T1000 (cell line): ENCODE data around the gene MLIP.
"Not testable (repeated sequence)": the region's sequence is repeated elsewhere in the genome, so short reads cannot be mapped to it uniquely, and the experiment has no call there.

ENCODE experiments used
- DNase-seq: peaks from one replicate; lab custom pipeline; 2025; ENCODE audit warnings: mixed read lengths; lab: John Stamatoyannopoulos, UW

The MLIP gene, protein sequence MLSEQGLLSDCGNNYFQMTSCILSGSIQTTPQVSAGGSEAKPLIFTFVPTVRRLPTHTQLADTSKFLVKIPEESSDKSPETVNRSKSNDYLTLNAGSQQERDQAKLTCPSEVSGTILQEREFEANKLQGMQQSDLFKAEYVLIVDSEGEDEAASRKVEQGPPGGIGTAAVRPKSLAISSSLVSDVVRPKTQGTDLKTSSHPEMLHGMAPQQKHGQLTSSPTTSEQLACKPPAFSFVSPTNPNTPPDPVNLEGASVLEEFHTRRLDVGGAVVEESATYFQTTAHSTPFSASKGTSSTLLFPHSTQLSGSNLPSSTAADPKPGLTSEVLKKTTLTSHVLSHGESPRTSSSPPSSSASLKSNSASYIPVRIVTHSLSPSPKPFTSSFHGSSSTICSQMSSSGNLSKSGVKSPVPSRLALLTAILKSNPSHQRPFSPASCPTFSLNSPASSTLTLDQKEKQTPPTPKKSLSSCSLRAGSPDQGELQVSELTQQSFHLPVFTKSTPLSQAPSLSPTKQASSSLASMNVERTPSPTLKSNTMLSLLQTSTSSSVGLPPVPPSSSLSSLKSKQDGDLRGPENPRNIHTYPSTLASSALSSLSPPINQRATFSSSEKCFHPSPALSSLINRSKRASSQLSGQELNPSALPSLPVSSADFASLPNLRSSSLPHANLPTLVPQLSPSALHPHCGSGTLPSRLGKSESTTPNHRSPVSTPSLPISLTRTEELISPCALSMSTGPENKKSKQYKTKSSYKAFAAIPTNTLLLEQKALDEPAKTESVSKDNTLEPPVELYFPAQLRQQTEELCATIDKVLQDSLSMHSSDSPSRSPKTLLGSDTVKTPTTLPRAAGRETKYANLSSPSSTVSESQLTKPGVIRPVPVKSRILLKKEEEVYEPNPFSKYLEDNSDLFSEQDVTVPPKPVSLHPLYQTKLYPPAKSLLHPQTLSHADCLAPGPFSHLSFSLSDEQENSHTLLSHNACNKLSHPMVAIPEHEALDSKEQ

DNA sequence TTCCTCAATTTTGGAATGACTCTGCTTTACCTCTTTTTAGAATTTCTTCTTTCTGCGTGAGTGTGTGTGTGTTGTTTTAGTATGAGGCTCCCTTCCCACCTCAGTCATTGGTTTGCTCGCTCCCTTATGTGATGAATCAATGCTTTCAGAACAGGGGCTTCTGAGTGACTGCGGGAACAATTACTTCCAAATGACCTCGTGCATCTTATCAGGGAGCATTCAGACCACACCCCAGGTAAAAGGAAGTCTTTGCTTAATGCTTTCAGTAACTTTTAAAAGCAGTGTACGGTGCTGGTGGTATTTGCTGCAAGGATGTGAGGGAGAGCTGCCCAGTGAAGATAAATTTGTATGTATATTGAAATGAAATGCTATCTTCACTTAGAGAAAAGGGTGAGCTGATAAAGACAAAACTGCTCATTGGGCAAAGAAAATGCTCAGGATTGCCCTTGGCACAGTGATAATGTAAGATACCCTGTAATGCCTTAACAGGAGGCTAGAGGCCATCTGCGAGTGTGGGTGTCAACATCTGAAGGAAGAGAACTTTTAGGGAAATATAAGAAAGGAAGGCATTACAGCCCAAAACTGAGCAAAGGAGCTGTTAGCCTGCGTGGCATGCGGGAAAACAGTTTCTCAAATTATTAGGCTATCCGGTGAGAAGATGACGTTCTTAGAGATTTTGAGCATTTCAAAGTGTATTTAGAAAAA is at the start of gene MLIP:
MLIP (plus strand) TSS at position 103 of the 705 bp plus-strand sequence; CDS start at position 140, 37 bp downstream.
- DNase-seq: no peak

- no peak for DNase-seq
These were observed 48.1 kb upstream of the MLIP start for GRCh38 chr6:54063228-54063539.

- no peak for DNase-seq
These were observed 42.5 kb upstream of the MLIP start for GRCh38 chr6:54068694-54069093.

DNA sequence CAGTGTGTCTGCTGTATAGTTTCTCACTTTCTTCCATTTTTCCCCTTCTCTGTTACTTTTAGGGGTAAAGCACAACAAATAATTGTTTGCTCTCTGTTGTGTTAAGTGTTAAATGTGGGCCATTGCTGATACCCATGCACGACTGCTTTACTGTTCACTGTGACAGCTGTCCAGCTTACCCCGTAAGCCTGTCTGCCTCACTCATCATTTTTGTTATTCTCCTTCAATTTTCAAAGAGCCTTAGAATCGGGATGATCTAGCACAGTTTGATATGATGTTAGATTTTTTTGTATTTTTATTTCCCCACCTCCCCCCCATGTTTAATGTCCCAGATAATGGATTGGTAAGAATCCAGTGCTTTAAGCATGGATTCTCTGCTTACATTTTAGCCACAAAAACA is 41.2 kb upstream of the MLIP start:
- DNase-seq: no peak

DNA sequence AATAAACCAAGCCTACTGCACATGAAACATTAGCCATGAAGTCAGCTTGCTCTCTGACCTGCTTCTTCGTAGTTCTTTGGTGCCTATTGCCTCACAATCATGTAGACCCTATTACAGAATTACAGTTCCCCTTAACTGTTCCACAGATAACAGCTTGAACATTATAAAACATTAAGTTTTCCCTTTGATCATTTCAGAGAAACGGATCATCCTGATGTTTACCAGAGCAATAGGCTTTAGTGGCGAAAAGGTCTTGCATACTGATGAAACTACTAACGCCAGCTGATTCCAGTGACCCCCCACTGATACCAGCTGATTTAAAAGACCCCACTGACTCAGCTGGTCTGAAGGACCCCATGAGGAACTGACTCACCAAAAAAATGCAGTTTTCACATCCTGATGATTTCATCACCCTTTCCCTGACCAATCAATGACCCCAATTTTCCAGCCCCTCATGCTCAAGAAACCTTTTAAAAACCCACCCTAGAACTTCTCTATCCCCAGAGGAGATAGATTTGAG is 39.4 kb upstream of the MLIP start:
- DNase-seq: no peak

- no peak for DNase-seq
These were observed 38.5 kb upstream of the MLIP start for GRCh38 chr6:54072635-54073313.

GRCh38 chr6:54073487-54073886 is 37.8 kb upstream of the MLIP start:
- DNase-seq: no peak

GRCh38 chr6:54074109-54074508 is 37.1 kb upstream of the MLIP start:
- DNase-seq: no peak

GRCh38 chr6:54074578-54075195 is 36.6 kb upstream of the MLIP start:
- DNase-seq: no peak

GRCh38 chr6:54076159-54076789 is 35.0 kb upstream of the MLIP start:
- no peak for DNase-seq

DNA sequence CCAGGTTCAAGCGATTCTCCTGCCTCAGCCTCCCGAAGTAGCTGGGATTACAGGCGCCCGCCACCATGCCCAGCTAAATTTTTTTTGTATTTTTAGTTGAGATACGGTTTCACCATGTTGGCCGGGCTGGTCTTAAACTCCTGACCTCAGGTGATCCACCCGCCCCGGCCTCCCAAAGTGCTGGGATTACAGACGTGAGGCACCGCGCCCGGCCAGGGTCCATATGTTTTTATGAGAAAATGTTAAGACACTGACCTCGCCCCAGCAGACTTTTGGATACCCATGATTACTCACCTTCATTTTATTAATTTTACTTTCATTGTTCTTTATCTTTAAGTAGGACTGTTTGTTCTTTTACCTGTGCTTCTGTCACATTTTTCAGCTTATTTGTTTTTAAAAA is 29.7 kb upstream of the MLIP start:
- DNase-seq: not testable (repeated sequence)

DNA sequence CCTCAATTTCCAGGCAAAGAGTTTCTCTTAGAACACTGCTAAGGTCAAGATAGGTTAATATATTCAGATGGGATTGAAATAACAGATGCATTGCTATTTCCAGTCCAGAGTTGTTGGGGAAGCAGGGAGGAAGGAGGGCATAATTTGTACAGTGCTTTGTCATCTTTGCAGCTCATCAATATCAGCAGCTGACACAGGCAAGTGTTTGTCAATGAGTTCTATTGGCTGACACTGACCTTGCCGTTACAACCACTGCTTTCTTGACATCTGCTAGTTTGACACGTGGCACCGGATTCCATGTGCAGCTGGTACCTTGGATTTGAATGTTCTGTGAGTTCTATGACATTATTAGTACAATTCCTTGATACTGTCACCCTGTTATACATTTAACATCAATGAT is 28.0 kb upstream of the MLIP start:
- DNase-seq: no peak

- DNase-seq: no peak
These were observed 27.0 kb upstream of the MLIP start for GRCh38 chr6:54084231-54084630.

GRCh38 chr6:54085047-54085446 is 26.2 kb upstream of the MLIP start:
- DNase-seq: no peak

DNA sequence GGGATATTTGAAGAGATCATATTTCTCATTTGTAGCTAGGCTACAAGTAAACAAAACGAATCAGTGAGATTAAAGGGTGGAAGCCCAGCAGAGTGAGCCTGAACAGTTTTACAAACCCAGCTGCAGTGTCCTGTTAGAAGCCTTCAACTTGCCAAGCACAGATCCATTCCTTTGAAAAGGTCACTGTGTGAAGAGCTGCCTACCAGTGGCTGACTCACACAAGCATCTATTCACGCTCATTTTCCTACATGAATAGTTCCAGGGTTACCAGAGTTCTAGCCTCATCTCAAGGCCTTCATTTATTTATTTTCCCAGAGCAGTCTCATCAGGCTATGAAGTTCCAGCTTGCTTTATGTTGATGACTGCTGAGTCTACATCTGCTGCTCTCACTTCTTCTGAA is 25.7 kb upstream of the MLIP start:
- DNase-seq: peak; percentile 13

- DNase-seq: no peak
These were observed 24.8 kb upstream of the MLIP start for GRCh38 chr6:54086439-54086838.

- DNase-seq: no peak
These were observed 23.5 kb upstream of the MLIP start for GRCh38 chr6:54087721-54088120.

GRCh38 chr6:54093326-54093948 is 17.8 kb upstream of the MLIP start:
- DNase-seq: no peak

GRCh38 chr6:54094293-54094692 is 16.9 kb upstream of the MLIP start:
- DNase-seq: no peak

DNA sequence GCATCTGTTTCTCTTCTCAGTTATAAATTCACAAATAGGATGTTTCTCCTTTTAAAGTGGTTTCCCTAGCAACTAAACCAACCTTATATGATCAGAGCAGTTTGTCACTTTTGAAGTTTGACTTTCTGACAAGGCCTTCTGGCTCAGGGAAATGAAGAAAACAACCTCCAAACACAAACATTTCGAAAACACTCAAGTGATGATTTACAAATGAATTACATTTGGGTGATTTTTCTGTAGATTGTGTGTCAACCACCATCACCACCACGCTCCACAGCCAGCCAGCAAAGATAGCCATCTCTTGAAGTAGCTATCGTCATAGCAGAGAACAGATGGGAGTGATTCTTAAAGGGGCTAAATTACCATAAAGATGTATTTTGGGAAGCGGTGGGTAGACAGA is 16.5 kb upstream of the MLIP start:
- DNase-seq: no peak
